HEK293T (cell line): ENCODE data around the gene MTG2.

ENCODE experiments used
- CTCF ChIA-PET: fragments of 350-600 bp; formaldehyde crosslinking; extraction: SDS; loops from one replicate; lab custom pipeline; 2021; ENCODE audit warnings: antibody characterized with exemption, inconsistent platforms; lab: Yijun Ruan, JAX
- POLR2A ChIA-PET: fragments of 350-600 bp; formaldehyde crosslinking; extraction: SDS; loops from one replicate; lab custom pipeline; 2020; ENCODE audit warnings: antibody characterized with exemption, inconsistent platforms; lab: Yijun Ruan, JAX
- DNase-seq: peaks from one replicate; pipeline ENCODE4 v3.0.0; 2012; ENCODE audit warnings: mixed read lengths; ENCODE audit errors: extremely low spot score
- ARNT ChIP-seq: fragments of 450-650 bp; IDR thresholded peaks from 2 replicates; pipeline ENCODE4 v1.6.1; 2017; ENCODE audit warnings: mild to moderate bottlenecking
- BHLHE40 ChIP-seq: fragments of 450-650 bp; IDR thresholded peaks from 2 replicates; pipeline ENCODE4 v1.6.1; 2016; ENCODE audit warnings: mild to moderate bottlenecking, moderate library complexity, borderline replicate concordance
- CTBP1 ChIP-seq: fragments of 450-650 bp; IDR thresholded peaks from 2 replicates; pipeline ENCODE4 v1.6.1; 2016; ENCODE audit warnings: borderline replicate concordance
- ELF4 ChIP-seq: fragments of 450-650 bp; IDR thresholded peaks from 2 replicates; pipeline ENCODE4 v1.6.1; 2017; ENCODE audit warnings: antibody characterized with exemption
- FOXA1 ChIP-seq: fragments of 450-650 bp; IDR thresholded peaks from 2 replicates; pipeline ENCODE4 v1.6.1; 2016; ENCODE audit warnings: mild to moderate bottlenecking
- FOXK2 ChIP-seq: fragments of 450-650 bp; IDR thresholded peaks from 2 replicates; pipeline ENCODE4 v1.6.1; 2016; ENCODE audit warnings: mild to moderate bottlenecking
- FOXM1 ChIP-seq: fragments of 450-650 bp; IDR thresholded peaks from 2 replicates; pipeline ENCODE4 v1.6.1; 2017; ENCODE audit warnings: mild to moderate bottlenecking, borderline replicate concordance
- HDGF ChIP-seq: fragments of 450-650 bp; IDR thresholded peaks from 2 replicates; pipeline ENCODE4 v1.6.1; 2017; ENCODE audit warnings: antibody characterized with exemption, borderline replicate concordance
- L3MBTL2 ChIP-seq: fragments of 450-650 bp; conservative IDR thresholded peaks from 2 replicates; pipeline ENCODE4 v1.6.1; 2016; ENCODE audit warnings: mild to moderate bottlenecking
- LEF1 ChIP-seq: fragments of 450-650 bp; IDR thresholded peaks from 2 replicates; pipeline ENCODE4 v1.6.1; 2017; ENCODE audit warnings: mild to moderate bottlenecking, borderline replicate concordance
- NFRKB ChIP-seq: fragments of 450-650 bp; IDR thresholded peaks from 2 replicates; pipeline ENCODE4 v1.6.1; 2016; ENCODE audit warnings: mild to moderate bottlenecking, moderate library complexity
- PKNOX1 ChIP-seq: fragments of 450-650 bp; IDR thresholded peaks from 2 replicates; pipeline ENCODE4 v1.6.1; 2016
- SP1 ChIP-seq: fragments of 450-650 bp; IDR thresholded peaks from 2 replicates; pipeline ENCODE4 v1.6.1; 2017
- SUZ12 ChIP-seq: fragments of 450-650 bp; IDR thresholded peaks from 2 replicates; pipeline ENCODE4 v1.6.1; 2016; ENCODE audit warnings: mild to moderate bottlenecking
- TARDBP ChIP-seq: fragments of 450-650 bp; IDR thresholded peaks from 2 replicates; pipeline ENCODE4 v1.6.1; 2016
- ZNF384 ChIP-seq: fragments of 450-650 bp; IDR thresholded peaks from 2 replicates; pipeline ENCODE4 v1.6.1; 2016

MTG2 gene

GRCh38 chr20:62242176-62242575 lies 59.3 kb downstream of the MTG2 start:
- no peak for TF ChIP-seq HDGF
- no peak for TF ChIP-seq L3MBTL2
- no peak for TF ChIP-seq FOXA1
- TF ChIP-seq FOXK2 = no peak
- no peak for TF ChIP-seq ARNT
- TF ChIP-seq CTBP1 = no peak
- TF ChIP-seq PKNOX1 = no peak
- no peak for TF ChIP-seq ZNF384
- TF ChIP-seq LEF1 = no peak
- TF ChIP-seq TARDBP = no peak
- TF ChIP-seq SUZ12 = no peak
- no peak for TF ChIP-seq BHLHE40
- no peak for DNase-seq
- ChIA-PET POLR2A (no interaction called here), CTCF (no interaction called here)

GRCh38 chr20:62243106-62243505 lies 60.3 kb downstream of the MTG2 start:
- CTCF ChIA-PET = no interaction called here
- no peak for DNase-seq
- POLR2A ChIA-PET = no interaction called here
- TF ChIP-seq SP1 (no peak), PKNOX1 (no peak), ARNT (no peak), NFRKB (no peak), FOXM1 (no peak), BHLHE40 (no peak), ELF4 (no peak)

- no peak for DNase-seq
- TF ChIP-seq BHLHE40 = no peak
- no peak for TF ChIP-seq PKNOX1
- TF ChIP-seq L3MBTL2 = no peak
- TF ChIP-seq ELF4 = no peak
- no peak for TF ChIP-seq FOXM1
- no peak for TF ChIP-seq ARNT
- TF ChIP-seq SUZ12 = no peak
- TF ChIP-seq CTBP1 = no peak
- no peak for TF ChIP-seq TARDBP
- no peak for TF ChIP-seq NFRKB
- TF ChIP-seq FOXK2 = no peak
- TF ChIP-seq HDGF = no peak
- no peak for TF ChIP-seq FOXA1
- no peak for TF ChIP-seq LEF1
- TF ChIP-seq ZNF384 = no peak
- TF ChIP-seq SP1 = no peak
- ChIA-PET CTCF (no interaction called here), POLR2A (no interaction called here)
Observed at GRCh38 chr20:62243906-62244515, 61.2 kb downstream of the MTG2 start.

GRCh38 chr20:62244644-62245108 lies 61.8 kb downstream of the MTG2 start:
- ChIA-PET POLR2A (no interaction called here), CTCF (no interaction called here)
- no peak for DNase-seq

GRCh38 chr20:62245911-62246280 lies 63.1 kb downstream of the MTG2 start:
- TF ChIP-seq SUZ12 = no peak
- TF ChIP-seq FOXK2 = no peak
- no peak for TF ChIP-seq BHLHE40
- no peak for TF ChIP-seq LEF1
- TF ChIP-seq L3MBTL2 = no peak
- TF ChIP-seq NFRKB = no peak
- no peak for TF ChIP-seq TARDBP
- no peak for TF ChIP-seq ARNT
- DNase-seq = no peak
- ChIA-PET POLR2A (no interaction called here), CTCF (no interaction called here)

More at GRCh38 chr20:62244644-62245108, 61.8 kb downstream of the MTG2 start:
- TF ChIP-seq LEF1 (no peak), PKNOX1 (no peak), BHLHE40 (no peak), NFRKB (no peak), CTBP1 (no peak)

GRCh38 chr20:62246431-62246830 lies 63.6 kb downstream of the MTG2 start:
- POLR2A ChIA-PET = no interaction called here
- CTCF ChIA-PET = no interaction called here
- TF ChIP-seq TARDBP (no peak), BHLHE40 (no peak), CTBP1 (no peak), PKNOX1 (no peak), FOXK2 (no peak), LEF1 (no peak), L3MBTL2 (no peak), HDGF (no peak), SP1 (no peak), FOXA1 (no peak), NFRKB (no peak), ELF4 (no peak), ZNF384 (no peak), FOXM1 (no peak), SUZ12 (no peak), ARNT (no peak)
- no peak for DNase-seq
